CD4-positive, alpha-beta T cell treated with Interleukin-4 for 4 hours (primary cell): ENCODE measurements around the gene NFIX.
"Not testable (repeated sequence)": the region's sequence is repeated elsewhere in the genome, so short reads cannot be mapped to it uniquely, and the experiment has no call there.

Source experiments
- DNase-seq: peaks from one replicate; pipeline ENCODE4 v3.0.0-alpha.2; 2020

Gene NFIX

GRCh38 chr19:12959481-12959880, 35.8 kb upstream of the NFIX start:
- no peak for DNase-seq

- peak; percentile 75 for DNase-seq
These were observed 30.1 kb upstream of the NFIX start for GRCh38 chr19:12965017-12965811.

DNA sequence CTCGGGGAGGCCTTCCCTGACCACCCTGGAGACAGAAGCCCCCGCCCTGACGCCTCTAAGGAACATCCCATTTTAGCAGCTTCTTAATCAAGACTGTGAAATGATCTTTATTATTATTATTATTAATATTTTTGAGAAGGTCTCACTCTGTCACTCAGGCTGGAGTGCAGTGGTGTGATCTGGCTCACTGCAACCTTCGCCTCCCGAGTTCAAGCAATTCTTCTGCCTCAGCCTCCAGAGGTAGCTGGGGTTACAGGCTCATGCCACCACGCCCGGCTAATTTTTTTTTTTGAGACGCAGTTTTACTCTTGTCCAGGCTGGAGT, 29.5 kb upstream of the NFIX start:
- DNase-seq, result no peak

DNA sequence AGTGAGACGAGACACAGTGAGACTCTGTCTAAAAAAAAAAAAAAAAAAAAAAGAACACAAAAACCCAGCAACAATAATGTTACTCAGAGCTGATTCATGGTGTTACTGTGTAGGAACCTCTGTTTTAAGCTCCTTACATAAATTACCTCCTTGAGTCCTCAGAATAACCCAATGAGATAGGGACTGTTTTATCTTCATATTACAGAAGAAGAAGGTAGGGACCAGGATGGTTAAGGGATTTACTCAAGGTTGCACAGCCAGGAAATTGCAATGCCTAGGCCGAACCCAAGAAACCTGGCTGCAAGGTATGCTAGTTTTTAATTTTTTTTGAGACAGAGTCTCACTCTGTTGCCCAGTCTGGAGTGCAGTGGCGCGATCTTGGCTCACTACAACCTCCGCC, 27.4 kb upstream of the NFIX start:
- DNase-seq, result no peak

DNA sequence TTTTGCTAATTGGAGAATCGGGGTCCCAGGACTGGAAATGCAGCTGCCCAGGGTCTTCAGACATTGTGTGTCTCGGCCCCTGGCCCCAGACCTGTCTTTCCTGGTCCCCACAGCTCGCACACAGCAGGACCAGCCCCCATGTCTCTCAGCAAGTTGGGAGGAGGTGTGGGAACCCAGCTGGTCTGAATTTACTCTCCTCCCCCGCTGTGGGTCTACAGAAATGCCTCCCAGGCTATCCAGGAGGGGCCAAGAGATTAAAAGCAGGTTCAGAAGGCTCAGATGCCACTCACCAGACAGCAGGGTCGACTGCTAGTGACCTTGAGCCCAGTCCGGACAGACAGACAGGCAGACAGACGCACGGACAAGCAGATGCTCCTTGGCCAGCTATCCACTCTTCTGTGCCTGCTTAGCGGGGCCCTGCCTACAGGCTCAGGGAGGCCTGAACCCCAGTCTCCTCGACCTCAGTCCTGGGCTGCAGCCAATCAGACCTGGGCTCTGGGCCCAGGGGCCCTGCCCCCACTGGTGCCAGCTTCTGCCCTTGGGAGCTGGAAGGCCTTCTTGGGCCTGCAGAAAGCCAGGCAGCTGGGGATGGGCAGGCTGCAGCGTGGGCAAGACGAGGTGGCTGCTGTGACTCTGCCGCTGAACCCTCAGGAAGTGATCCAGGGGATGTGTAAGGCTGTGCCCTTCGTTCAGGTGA, 25.8 kb upstream of the NFIX start, which contains the start of gene DAND5:
TSS of gene DAND5 (plus strand) at position 285 of the 697 bp plus-strand sequence. CDS start at position 370, 85 bp downstream.
- no peak for DNase-seq

DNA sequence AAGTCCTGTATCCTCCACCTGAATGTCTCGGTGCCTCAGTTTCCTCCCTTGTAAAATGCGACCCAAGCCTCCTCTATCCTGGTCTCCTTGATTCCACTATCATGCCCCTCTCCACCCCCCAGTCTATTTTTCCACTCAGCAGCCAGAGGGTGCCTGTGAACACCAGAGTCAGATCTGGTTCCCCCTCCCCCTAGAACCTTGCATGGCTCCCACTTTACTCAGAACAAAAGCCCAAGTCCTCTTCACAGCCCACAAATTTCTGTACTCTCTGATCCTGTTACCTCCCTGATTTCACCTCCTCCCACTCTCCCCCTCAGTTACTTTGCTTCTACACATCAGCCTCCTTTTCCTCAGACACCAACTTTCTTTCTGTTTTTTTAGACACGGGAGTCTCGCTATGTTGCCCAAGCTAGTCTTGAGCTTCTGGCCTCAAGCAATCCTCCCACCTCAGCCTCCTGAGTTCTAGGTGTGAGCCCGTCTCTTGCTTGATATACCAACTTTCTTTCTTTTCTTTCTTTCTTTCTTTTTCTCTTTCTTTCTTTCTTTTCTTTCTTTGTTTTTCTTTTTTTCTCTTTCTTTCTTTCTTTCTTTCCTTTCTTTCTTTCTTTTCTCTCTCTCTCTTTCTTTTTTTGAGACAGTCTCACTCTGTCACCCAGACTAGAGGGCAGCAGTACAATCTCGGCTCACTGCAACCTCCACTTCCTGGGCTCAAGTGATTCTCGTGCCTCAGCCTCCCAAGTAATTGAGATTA, 25.0 kb upstream of the NFIX start:
- DNase-seq, result no peak

GRCh38 chr19:12973236-12973635, 22.0 kb upstream of the NFIX start:
- no peak for DNase-seq

DNA sequence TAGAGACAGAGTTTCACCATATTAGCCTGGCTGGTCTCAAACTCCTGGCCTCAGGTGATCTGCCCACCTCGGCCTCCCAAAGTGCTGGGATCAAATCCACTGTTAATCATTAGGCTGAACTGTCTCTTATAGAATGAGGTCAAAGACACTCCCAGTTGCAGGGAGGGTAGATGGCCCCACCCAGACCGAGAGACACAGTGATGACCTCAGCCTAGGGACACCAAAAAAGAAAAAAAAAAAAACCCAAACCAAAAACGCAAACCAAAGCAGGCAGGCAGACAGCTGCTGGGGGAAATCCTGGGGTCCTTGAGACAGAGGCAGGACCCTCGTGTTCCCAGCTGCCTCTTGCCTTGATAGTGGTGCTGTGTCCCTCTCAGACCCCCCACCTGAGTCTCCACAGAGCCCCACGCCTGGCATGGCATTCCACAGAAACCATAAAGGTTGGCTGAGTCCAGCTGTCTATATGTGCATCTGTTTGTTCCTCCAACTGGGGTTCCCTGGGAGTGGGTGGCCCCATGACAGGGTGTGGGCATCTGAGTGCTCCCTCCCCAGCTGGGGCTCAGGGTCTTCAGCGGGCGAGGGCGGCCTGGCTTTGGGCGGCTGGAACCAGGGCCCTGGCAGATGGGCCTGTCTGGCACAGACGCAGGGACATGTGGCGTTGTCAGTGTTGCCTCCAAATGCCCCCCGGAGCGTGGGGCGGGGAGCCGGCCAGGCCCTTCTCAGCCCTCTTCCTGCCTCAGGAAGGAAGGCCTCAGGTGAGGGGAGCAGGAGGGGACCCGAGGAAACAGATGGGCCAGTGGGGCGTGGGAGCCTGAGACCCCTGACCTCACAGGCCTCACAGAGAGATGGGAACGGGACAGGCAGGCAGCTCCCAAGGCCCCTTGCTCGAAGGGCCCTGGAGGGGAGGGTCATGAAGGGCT, 20.7 kb upstream of the NFIX start:
- DNase-seq, result no peak

DNA sequence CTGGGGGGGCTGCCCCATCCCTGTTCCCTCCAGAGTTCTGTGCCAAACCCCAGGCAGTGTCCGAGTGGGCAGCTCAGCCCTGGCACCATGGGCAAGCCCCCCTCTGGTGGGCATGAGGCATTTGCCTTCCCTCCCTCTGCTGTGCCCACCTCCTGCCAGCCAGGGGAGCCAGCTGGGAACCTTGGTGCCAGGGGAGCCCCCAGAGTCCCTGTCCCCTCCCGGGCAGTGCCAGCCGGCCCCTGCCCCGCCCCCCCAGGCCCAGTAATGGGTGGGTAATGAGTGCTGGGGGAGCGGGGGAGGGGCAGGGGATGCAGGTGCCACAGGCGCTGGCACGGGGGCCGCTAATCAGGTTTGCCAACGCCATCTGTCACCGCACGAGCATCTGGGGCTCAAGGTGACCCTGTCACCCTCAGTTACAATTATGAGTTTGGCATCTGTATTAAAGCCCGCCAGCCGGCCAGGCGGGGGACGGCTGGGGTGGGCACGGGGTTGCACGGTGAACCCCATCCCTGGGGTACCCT, 20.0 kb upstream of the NFIX start:
- no peak for DNase-seq

- not testable (repeated sequence) for DNase-seq
These were observed 19.2 kb upstream of the NFIX start for GRCh38 chr19:12976109-12976508.

- DNase-seq, result no peak
These were observed 15.3 kb upstream of the NFIX start for GRCh38 chr19:12979974-12980373.

GRCh38 chr19:12982648-12983047, 12.6 kb upstream of the NFIX start:
- no peak for DNase-seq

- no peak for DNase-seq
These were observed 12.2 kb upstream of the NFIX start for GRCh38 chr19:12983091-12983490.

DNA sequence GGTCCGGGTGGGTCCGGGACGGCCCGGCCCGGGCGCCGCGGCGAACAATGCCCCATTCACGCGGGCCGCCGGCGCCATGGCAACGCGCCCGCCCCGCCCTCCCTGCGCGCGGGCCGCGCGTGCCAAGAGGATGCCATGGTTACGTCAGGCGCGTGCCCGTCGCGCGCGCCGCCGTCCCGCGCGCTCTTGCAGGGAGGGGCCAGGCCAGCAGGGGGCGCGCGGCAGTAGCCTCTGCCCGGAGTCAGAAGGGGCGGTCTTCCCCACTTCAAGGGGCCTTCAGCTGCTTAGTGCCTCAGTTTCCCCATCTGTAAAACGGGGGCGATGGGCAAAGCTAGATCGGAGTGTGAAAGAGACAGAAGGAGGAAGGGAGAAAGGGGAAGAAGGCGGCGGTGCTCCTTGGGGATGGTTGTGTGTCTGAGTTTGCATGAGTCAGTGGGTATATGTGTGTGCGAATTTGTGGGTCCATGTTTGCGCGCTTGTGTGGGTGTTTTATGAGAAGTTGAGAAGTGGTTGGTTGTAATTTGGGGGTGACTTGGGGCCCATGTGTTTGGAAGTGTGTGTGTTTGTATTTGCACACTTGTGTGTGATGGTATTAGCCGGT, 11.6 kb upstream of the NFIX start:
- peak; percentile 70 for DNase-seq

- DNase-seq, result peak; percentile 27
These were observed 11.1 kb upstream of the NFIX start for GRCh38 chr19:12984143-12984627.

- no peak for DNase-seq
These were observed 10.6 kb upstream of the NFIX start for GRCh38 chr19:12984683-12985048.

DNA sequence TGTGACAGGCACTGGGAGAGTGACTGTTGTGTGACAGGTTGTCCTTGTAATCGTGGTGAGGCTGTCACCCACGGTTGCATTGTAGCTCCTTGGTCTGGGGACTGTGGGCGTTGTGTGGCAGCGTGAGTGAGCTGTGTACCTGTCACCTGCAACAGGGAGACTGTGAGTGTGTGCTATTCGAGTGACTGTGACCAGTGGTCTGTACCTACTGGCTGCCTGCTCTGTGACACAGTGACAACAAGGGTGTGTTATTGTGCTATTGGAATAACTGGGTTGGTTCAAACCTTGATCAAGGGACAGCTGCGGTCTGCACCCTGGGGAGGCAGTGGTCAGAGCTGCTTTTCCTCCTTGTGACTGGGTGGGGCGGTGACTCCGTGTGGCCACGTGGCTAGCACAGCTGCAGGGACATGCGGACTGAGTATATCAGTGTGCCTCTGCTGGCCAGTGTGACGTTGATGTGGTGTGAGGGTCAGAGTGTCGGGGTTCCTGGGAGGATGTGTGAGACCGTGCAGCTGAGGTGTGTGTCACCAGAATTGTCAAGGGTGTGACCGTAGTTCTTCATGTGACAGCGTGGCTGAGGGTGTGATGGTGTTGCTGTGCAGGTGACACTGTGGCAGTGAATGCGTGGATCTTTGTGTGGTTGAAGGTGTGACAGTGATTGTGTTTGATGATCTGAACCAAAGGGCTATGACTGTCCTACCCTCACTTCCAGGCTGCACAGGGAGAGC, 10.1 kb upstream of the NFIX start:
- peak; percentile 23 for DNase-seq

GRCh38 chr19:12986726-12987125, 8.5 kb upstream of the NFIX start:
- DNase-seq, result no peak

GRCh38 chr19:12987190-12987589, 8.1 kb upstream of the NFIX start:
- no peak for DNase-seq

DNA sequence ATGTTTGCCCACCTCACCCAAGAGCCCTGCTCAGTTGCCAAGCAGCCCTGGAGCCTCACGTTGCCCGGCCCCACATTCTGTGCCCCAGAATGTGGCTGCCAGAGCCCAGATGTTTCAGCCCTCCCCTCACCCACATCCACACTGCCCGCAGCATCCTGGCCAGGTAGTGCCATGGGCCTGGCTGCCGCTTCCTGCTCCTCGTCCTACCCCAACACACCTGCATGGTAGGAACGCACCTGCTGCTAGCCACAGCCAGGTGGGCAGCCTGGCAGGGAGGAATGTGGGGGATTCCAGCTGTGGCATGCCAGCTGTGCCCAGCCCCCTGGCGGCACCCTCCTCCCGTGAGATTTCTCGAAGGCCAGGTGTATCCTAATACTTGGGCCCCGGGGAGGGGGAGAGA, 7.5 kb upstream of the NFIX start:
- DNase-seq, result no peak

DNA sequence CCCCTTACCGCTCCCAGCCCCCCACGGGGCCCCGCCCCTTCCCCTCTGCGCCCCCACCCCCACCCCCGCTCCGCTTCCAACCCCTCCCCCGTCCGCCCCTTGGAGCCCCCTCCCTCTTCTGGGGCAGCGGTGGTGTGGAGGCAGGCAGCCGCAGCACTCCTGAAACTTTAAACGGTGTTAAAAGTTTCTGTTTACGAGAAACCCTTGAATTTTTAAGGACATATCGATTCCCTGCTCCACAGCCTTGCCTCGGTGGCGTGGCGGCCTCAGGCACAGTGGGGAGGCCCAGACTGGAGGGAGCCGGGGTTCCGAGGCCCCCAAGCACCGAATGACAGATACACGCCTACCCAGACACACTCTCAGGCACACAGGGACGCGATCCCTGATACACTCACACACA, 4.8 kb upstream of the NFIX start:
- no peak for DNase-seq
